H9 (cell line): ENCODE results near the gene CRYGS. TPM values are rescaled to one million over a fixed set of nuclear protein-coding genes. Genes with fewer than 3 reads are reported as not detected.

ENCODE experiments used
- DNase-seq: peaks from one replicate; pipeline ENCODE4 v3.0.0-alpha.2; 2017
- H2AFZ ChIP-seq: one replicate; pipeline ENCODE4 v1.6.1; 2013; ENCODE audit warnings: mild to moderate bottlenecking, low read length, control low read depth, moderate library complexity
- H2AK5ac ChIP-seq: 2 replicates; pipeline ENCODE4 v1.6.1; 2013; ENCODE audit warnings: low read length, control low read depth, mixed read lengths; ENCODE audit not compliant: insufficient read length
- H2BK120ac ChIP-seq: one replicate; pipeline ENCODE4 v1.6.1; 2013; ENCODE audit warnings: low read depth, mild to moderate bottlenecking, low read length, control low read depth, inconsistent platforms; ENCODE audit not compliant: poor library complexity, severe bottlenecking
- H2BK12ac ChIP-seq: 2 replicates; pipeline ENCODE4 v1.6.1; 2013; ENCODE audit warnings: low read length, control low read depth, mixed read lengths, low read depth; ENCODE audit not compliant: insufficient read length
- H2BK15ac ChIP-seq: 2 replicates; pipeline ENCODE4 v1.6.1; 2013; ENCODE audit warnings: low read depth, low read length, control low read depth
- H2BK20ac ChIP-seq: one replicate; pipeline ENCODE4 v1.6.1; 2013; ENCODE audit warnings: low read depth, mild to moderate bottlenecking, low read length, control low read depth, inconsistent platforms; ENCODE audit not compliant: poor library complexity, severe bottlenecking
- H2BK5ac ChIP-seq: 2 replicates; pipeline ENCODE4 v1.6.1; 2013; ENCODE audit warnings: low read length, control low read depth, mixed read lengths; ENCODE audit not compliant: insufficient read length
- H3K14ac ChIP-seq: 2 replicates; pipeline ENCODE4 v1.6.1; 2013; ENCODE audit warnings: low read length, control low read depth; ENCODE audit not compliant: insufficient read depth
- H3K18ac ChIP-seq: 2 replicates; pipeline ENCODE4 v1.6.1; 2013; ENCODE audit warnings: low read depth, mild to moderate bottlenecking, mixed read lengths, low read length, control low read depth; ENCODE audit not compliant: insufficient read length
- H3K23ac ChIP-seq: 2 replicates; pipeline ENCODE4 v1.6.1; 2013; ENCODE audit warnings: low read length, control low read depth, mixed read lengths, low read depth; ENCODE audit not compliant: insufficient read length
- H3K23me2 ChIP-seq: 2 replicates; pipeline ENCODE4 v1.6.1; 2013; ENCODE audit warnings: low read depth, mild to moderate bottlenecking, mixed read lengths, low read length, control low read depth; ENCODE audit not compliant: insufficient read length, poor library complexity, severe bottlenecking
- H3K27ac ChIP-seq: 2 replicates; pipeline ENCODE4 v1.5.1; 2013; ENCODE audit warnings: low read length, control low read depth, mixed read lengths, low read depth; ENCODE audit not compliant: insufficient read length
- H3K27me3 ChIP-seq: 2 replicates; pipeline ENCODE4 v1.6.1; 2013; ENCODE audit warnings: low read length, control low read depth, inconsistent platforms; ENCODE audit not compliant: insufficient read depth
- H3K4ac ChIP-seq: 2 replicates; pipeline ENCODE4 v1.6.1; 2013; ENCODE audit warnings: low read depth, mild to moderate bottlenecking, control low read depth, inconsistent platforms, low read length, moderate library complexity
- H3K4me1 ChIP-seq: 2 replicates; pipeline ENCODE4 v1.6.1; 2013; ENCODE audit warnings: low read length, control low read depth, inconsistent platforms; ENCODE audit not compliant: insufficient read depth
- H3K4me2 ChIP-seq: 2 replicates; pipeline ENCODE4 v1.6.1; 2013; ENCODE audit warnings: low read length, control low read depth, mixed read lengths; ENCODE audit not compliant: insufficient read length, insufficient read depth
- H3K56ac ChIP-seq: 2 replicates; pipeline ENCODE4 v1.6.1; 2013; ENCODE audit warnings: low read depth, mild to moderate bottlenecking, mixed read lengths, low read length, control low read depth; ENCODE audit not compliant: insufficient read length
- H3K79me1 ChIP-seq: 2 replicates; pipeline ENCODE4 v1.6.1; 2013; ENCODE audit warnings: low read depth, mild to moderate bottlenecking, moderate library complexity, low read length, control low read depth, inconsistent platforms; ENCODE audit not compliant: insufficient read depth, poor library complexity, severe bottlenecking
- H3K79me2 ChIP-seq: 2 replicates; pipeline ENCODE4 v1.6.1; 2013; ENCODE audit warnings: low read length, control low read depth, inconsistent platforms; ENCODE audit not compliant: insufficient read depth
- H3K9ac ChIP-seq: 2 replicates; pipeline ENCODE4 v1.6.1; 2013; ENCODE audit warnings: low read length, control low read depth, mixed read lengths; ENCODE audit not compliant: insufficient read length; ENCODE audit errors: extremely low read depth
- H3K9me3 ChIP-seq: one replicate; pipeline ENCODE4 v1.6.1; 2013; ENCODE audit warnings: low read depth, low read length, inconsistent platforms; ENCODE audit not compliant: control insufficient read depth
- H3T11ph ChIP-seq: one replicate; pipeline ENCODE4 v1.6.1; 2013; ENCODE audit warnings: mild to moderate bottlenecking, low read length, control low read depth, inconsistent platforms
- H4K20me1 ChIP-seq: one replicate; pipeline ENCODE4 v1.6.1; 2013; ENCODE audit not compliant: control insufficient read depth, insufficient read length, insufficient read depth
- H4K5ac ChIP-seq: 2 replicates; pipeline ENCODE4 v1.6.1; 2013; ENCODE audit warnings: low read depth, mild to moderate bottlenecking, mixed read lengths, low read length, control low read depth; ENCODE audit not compliant: insufficient read length
- H4K8ac ChIP-seq: replicated peaks from 2 replicates; pipeline ENCODE4 v1.6.1; 2013; ENCODE audit warnings: low read length, control low read depth, mixed read lengths, low read depth; ENCODE audit not compliant: insufficient read length
- H4K91ac ChIP-seq: 2 replicates; pipeline ENCODE4 v1.6.1; 2013; ENCODE audit warnings: low read depth, mild to moderate bottlenecking, moderate library complexity, mixed read lengths, low read length, control low read depth; ENCODE audit not compliant: insufficient read length
- H3K27ac Mint-ChIP-seq, 3 experiments: 2 replicates in 2 of 3; 3 replicates in 1 of 3; pipeline ENCODE4 v1.8.0; 2020 to 2021; ENCODE audit warnings: mixed read lengths in 3 of 3, mild to moderate bottlenecking in 1 of 3, moderate library complexity in 1 of 3
- H3K27me3 Mint-ChIP-seq: 2 replicates; pipeline ENCODE4 v1.8.0; 2021; ENCODE audit warnings: low read depth, mild to moderate bottlenecking, moderate library complexity, mixed read lengths
- H3K36me3 Mint-ChIP-seq, 3 experiments: 2 replicates in 2 of 3; 3 replicates in 1 of 3; pipeline ENCODE4 v1.8.0; 2020 to 2021; ENCODE audit warnings: low read depth in 3 of 3, mixed read lengths in 3 of 3; ENCODE audit not compliant: insufficient read depth in 1 of 3
- H3K4me1 Mint-ChIP-seq, 2 experiments: 2 replicates each; pipeline ENCODE4 v1.8.0; 2020; ENCODE audit warnings: mixed read lengths in 2 of 2
- H3K4me3 Mint-ChIP-seq, 2 experiments: 2 replicates in 1 of 2; 3 replicates in 1 of 2; pipeline ENCODE4 v1.8.0; 2020 to 2021; ENCODE audit warnings: mild to moderate bottlenecking in 2 of 2, mixed read lengths in 2 of 2, moderate library complexity in 1 of 2
- H3K9me3 Mint-ChIP-seq, 2 experiments: 2 replicates in 1 of 2; 3 replicates in 1 of 2; pipeline ENCODE4 v1.8.0; 2020; ENCODE audit warnings: mild to moderate bottlenecking in 2 of 2, mixed read lengths in 2 of 2, moderate library complexity in 1 of 2
- CTCF ChIP-seq: fragments of 200-600 bp; sonication (generic); conservative IDR thresholded peaks from 3 replicates; pipeline ENCODE4 v1.8.0; 2021; ENCODE audit warnings: antibody characterized with exemption, mild to moderate bottlenecking
- whole genome bisulfite sequencing: extraction: QIAGEN DNeasy Blood & Tissue Kit; methylation state at CpG from one replicate; pipeline ENCODE4 v1.1.7; 2013; ENCODE audit warnings: missing lambda C conversion rate, low lambda C conversion rate, mixed read lengths; ENCODE audit not compliant: insufficient read length; ENCODE audit errors: extremely low coverage; 5-methylcytosine and 5-hydroxymethylcytosine counted together
- total RNA-seq: library from RNA; stranded (reverse); gene quantifications from 2 replicates; pipeline ENCODE4 v1.2.1, GENCODE V29; 2021

Gene CRYGS
- total RNA-seq, 1 experiment from 2014 or later: 1.0 TPM

GRCh38 chr3:186588632-186589031, 44.5 kb upstream of the CRYGS start:
- Histone ChIP-seq H2BK5ac (no peak overlapping the region), H4K91ac (no peak overlapping the region), H3K23ac (no peak overlapping the region), H2AFZ (no peak overlapping the region), H3K4ac (no peak overlapping the region), H3K27me3 (no peaks in the 10 kb centered on the region), H3K18ac (no peak overlapping the region), H4K20me1 (no peaks in the 10 kb centered on the region), H4K8ac (no peak overlapping the region), H3K23me2 (no peaks in the 10 kb centered on the region), H3K14ac (no peak overlapping the region), H3K79me2 (no peaks in the 10 kb centered on the region), H3K9me3 (no peaks in the 10 kb centered on the region), H3T11ph (no peak overlapping the region), H4K5ac (no peak overlapping the region), H3K56ac (no peak overlapping the region), H2AK5ac (no peak overlapping the region), H2BK20ac (no peak overlapping the region), H3K79me1 (no peaks in the 10 kb centered on the region), H3K4me2 (no peak overlapping the region), H2BK120ac (no peak overlapping the region), H3K27ac (no peak overlapping the region), H2BK15ac (no peak overlapping the region), H3K4me1 (no peaks in the 10 kb centered on the region), H3K9ac (no peak overlapping the region), H2BK12ac (no peak overlapping the region)
- H3K36me3 Mint-ChIP-seq: peaks cover 15 to 27% (median 26%) of the 10 kb centered on the region in 3 experiments; a peak in 6 of 7 replicates
- no peak for DNase-seq
- TF ChIP-seq CTCF: no peak
- H3K27me3 Mint-ChIP-seq: no peaks in the 10 kb centered on the region
- no peak overlapping the region for H3K4me3 Mint-ChIP-seq
- H3K9me3 Mint-ChIP-seq: no peaks in the 10 kb centered on the region
- H3K27ac Mint-ChIP-seq: no peak overlapping the region
- no CpG with 5 or more reads among the region's 2 CpGs for WGBS
- H3K4me1 Mint-ChIP-seq: no peaks in the 10 kb centered on the region
